IMR-90 (cell line): ENCODE results near the gene DYSF. TPM values are rescaled to one million over a fixed set of nuclear protein-coding genes. Genes with fewer than 3 reads are reported as not detected.

ENCODE experiments used
- ATAC-seq: fragments of 200-7000 bp; cut with Tn5 transposase; 2 replicates; pipeline ENCODE4 v1.9.1; 2020; ENCODE audit warnings: low read depth, mild to moderate bottlenecking, moderate library complexity
- BruUV-seq: library from RNA; stranded (reverse); fragments of 400-500 nt; replicated peaks from 2 replicates; lab custom pipeline; 2021; lab: Mats Ljungman, UMichigan
- CTCF ChIA-PET: fragments of 300-600 bp; formaldehyde crosslinking; extraction: SDS; loops from one replicate; lab custom pipeline; 2021; ENCODE audit warnings: antibody characterized with exemption; lab: Yijun Ruan, JAX
- POLR2A ChIA-PET: fragments of 300-600 bp; sonication (Branson Sonifier 250); formaldehyde crosslinking; loops from one replicate; lab custom pipeline; 2022; ENCODE audit warnings: antibody characterized with exemption; ENCODE audit not compliant: unreplicated experiment; lab: Charles Lee
- DNase-seq: peaks from one replicate; pipeline ENCODE4 v3.0.0; 2013
- H2AFZ ChIP-seq: replicated peaks from 2 replicates; pipeline ENCODE3; 2013; ENCODE audit warnings: low read length, mild to moderate bottlenecking; ENCODE audit not compliant: poor library complexity
- H2AK5ac ChIP-seq: 2 replicates; pipeline ENCODE4 v1.6.1; 2013; ENCODE audit warnings: low read depth, low read length, inconsistent platforms
- H2AK9ac ChIP-seq: replicated peaks from 2 replicates; pipeline ENCODE3; 2013; ENCODE audit warnings: mild to moderate bottlenecking, low read depth, low read length, moderate library complexity; ENCODE audit not compliant: poor library complexity
- H2BK120ac ChIP-seq: 2 replicates; pipeline ENCODE4 v1.6.1; 2013; ENCODE audit warnings: low read depth, low read length, inconsistent platforms
- H2BK15ac ChIP-seq: 3 replicates; pipeline ENCODE4 v1.6.1; 2013; ENCODE audit warnings: low read depth, low read length, inconsistent platforms
- H2BK20ac ChIP-seq: 2 replicates; pipeline ENCODE4 v1.6.1; 2013; ENCODE audit warnings: low read depth, mild to moderate bottlenecking, inconsistent platforms, low read length, moderate library complexity
- H2BK5ac ChIP-seq: 2 replicates; pipeline ENCODE4 v1.6.1; 2013; ENCODE audit warnings: mild to moderate bottlenecking, low read depth, low read length, inconsistent platforms; ENCODE audit not compliant: poor library complexity, severe bottlenecking
- H3K14ac ChIP-seq: replicated peaks from 2 replicates; pipeline ENCODE4 v1.6.1; 2013; ENCODE audit warnings: low read depth, low read length, inconsistent platforms
- H3K18ac ChIP-seq: 2 replicates; pipeline ENCODE4 v1.6.1; 2013; ENCODE audit warnings: low read depth, low read length, control low read depth
- H3K23ac ChIP-seq: 2 replicates; pipeline ENCODE4 v1.6.1; 2013; ENCODE audit warnings: low read depth, low read length, inconsistent platforms
- H3K27ac ChIP-seq: 2 replicates; pipeline ENCODE4 v1.5.1; 2013; ENCODE audit warnings: mild to moderate bottlenecking, control low read depth, low read length; ENCODE audit not compliant: insufficient read depth
- H3K27me3 ChIP-seq: 2 replicates; pipeline ENCODE4 v1.6.1; 2013; ENCODE audit warnings: low read length; ENCODE audit not compliant: control insufficient read depth, insufficient read depth
- H3K36me3 ChIP-seq: 2 replicates; pipeline ENCODE4 v1.6.1; 2013; ENCODE audit warnings: low read length, mixed read lengths; ENCODE audit not compliant: control insufficient read depth, insufficient read depth
- H3K4ac ChIP-seq: 2 replicates; pipeline ENCODE4 v1.6.1; 2013; ENCODE audit warnings: low read depth, low read length, inconsistent platforms
- H3K4me1 ChIP-seq: 2 replicates; pipeline ENCODE4 v1.6.1; 2013; ENCODE audit warnings: low read length, mixed read lengths; ENCODE audit not compliant: control insufficient read depth, insufficient read depth
- H3K4me2 ChIP-seq: 2 replicates; pipeline ENCODE4 v1.6.1; 2013; ENCODE audit warnings: low read depth, mild to moderate bottlenecking, control low read depth, low read length, moderate library complexity
- H3K4me3 ChIP-seq: 2 replicates; pipeline ENCODE4 v1.5.1; 2013; ENCODE audit warnings: low read depth, mild to moderate bottlenecking, control low read depth, low read length, moderate library complexity; ENCODE audit not compliant: insufficient read depth
- H3K56ac ChIP-seq: 2 replicates; pipeline ENCODE4 v1.6.1; 2013; ENCODE audit warnings: low read length, inconsistent platforms; ENCODE audit not compliant: insufficient read depth; ENCODE audit errors: extremely low read depth
- H3K79me1 ChIP-seq, 2 experiments: 2 replicates each; pipeline ENCODE4 v1.6.1; 2013; ENCODE audit warnings: low read length in 2 of 2, inconsistent platforms in 1 of 2, low read depth in 1 of 2
- H3K9ac ChIP-seq: 2 replicates; pipeline ENCODE4 v1.6.1; 2013; ENCODE audit warnings: low read depth, low read length, control low read depth
- H3K9me1 ChIP-seq: 2 replicates; pipeline ENCODE4 v1.6.1; 2013; ENCODE audit warnings: low read length, inconsistent platforms; ENCODE audit not compliant: insufficient read depth
- H3K9me3 ChIP-seq: 2 replicates; pipeline ENCODE4 v1.6.1; 2013; ENCODE audit warnings: low read length; ENCODE audit not compliant: control insufficient read depth, insufficient read depth
- H4K20me1 ChIP-seq: 2 replicates; pipeline ENCODE4 v1.6.1; 2013; ENCODE audit warnings: low read length, inconsistent platforms; ENCODE audit not compliant: insufficient read depth
- H4K5ac ChIP-seq: 2 replicates; pipeline ENCODE4 v1.6.1; 2013; ENCODE audit warnings: mild to moderate bottlenecking, low read depth, low read length, control low read depth
- H4K8ac ChIP-seq, 2 experiments: 2 replicates each; pipeline ENCODE4 v1.6.1; 2013; ENCODE audit warnings: low read depth in 2 of 2, low read length in 2 of 2, control low read depth in 1 of 2, inconsistent platforms in 1 of 2
- H4K91ac ChIP-seq: 2 replicates; pipeline ENCODE4 v1.6.1; 2013; ENCODE audit warnings: low read depth, low read length, inconsistent platforms; ENCODE audit not compliant: insufficient read depth
- BHLHE40 ChIP-seq: fragments of 150-350 bp; IDR thresholded peaks from 2 replicates; pipeline ENCODE4 v1.6.1; 2016; ENCODE audit warnings: mild to moderate bottlenecking, low read depth, low read length
- CHD1 ChIP-seq: IDR thresholded peaks from 2 replicates; pipeline ENCODE4 v1.6.1; 2012; ENCODE audit warnings: low read depth, low read length, improper control_type of control experiment
- FOS ChIP-seq: fragments of 150-350 bp; IDR thresholded peaks from 2 replicates; pipeline ENCODE4 v1.6.1; 2016; ENCODE audit warnings: low read depth, low read length
- MAFK ChIP-seq: IDR thresholded peaks from 2 replicates; pipeline ENCODE4 v1.6.1; 2012; ENCODE audit warnings: low read depth, low read length, improper control_type of control experiment
- MAZ ChIP-seq: IDR thresholded peaks from 2 replicates; pipeline ENCODE4 v1.6.1; 2012; ENCODE audit warnings: low read depth, mild to moderate bottlenecking, low read length, improper control_type of control experiment, moderate library complexity, borderline replicate concordance
- NFE2L2 ChIP-seq: fragments of 150-350 bp; IDR thresholded peaks from 2 replicates; pipeline ENCODE4 v1.6.1; 2016; ENCODE audit warnings: low read depth, mild to moderate bottlenecking, low read length
- POLR2A ChIP-seq: IDR thresholded peaks from 2 replicates; pipeline ENCODE4 v1.6.1; 2012; ENCODE audit warnings: mild to moderate bottlenecking, low read depth, low read length
- RAD21 ChIP-seq: IDR thresholded peaks from 2 replicates; pipeline ENCODE4 v1.6.1; 2012; ENCODE audit warnings: low read length, improper control_type of control experiment
- RFX5 ChIP-seq: IDR thresholded peaks from 2 replicates; pipeline ENCODE4 v1.8.0; 2012; ENCODE audit warnings: low read depth, mild to moderate bottlenecking, low read length, moderate library complexity
- SMC3 ChIP-seq: fragments of 150-350 bp; IDR thresholded peaks from 2 replicates; pipeline ENCODE4 v1.6.1; 2016; ENCODE audit warnings: low read depth, mild to moderate bottlenecking, antibody characterized with exemption, low read length, moderate library complexity
- WGBS, 2 experiments: methylation state at CpG; one replicate each; pipeline versions ENCODE4 v1.1.5 to v1.1.7; 2013; ENCODE audit warnings: missing lambda C conversion rate in 2 of 2; ENCODE audit not compliant: insufficient read length in 1 of 2; ENCODE audit errors: extremely low coverage in 2 of 2; 5-methylcytosine and 5-hydroxymethylcytosine counted together
- dilution Hi-C: fragments of 300-500 bp; cut with HindIII; formaldehyde crosslinking; loops from one replicate; pipeline ENCODE4 v1.14.3; 2018; ENCODE audit warnings: low sequenced_read_pairs; ENCODE audit not compliant: unreplicated experiment
- in situ Hi-C: fragments of 300-500 bp; cut with MboI; formaldehyde crosslinking; loops from 3 replicates; pipeline ENCODE4 v1.14.3; 2019; ENCODE audit warnings: low sequenced_read_pairs, inconsistent platforms, mixed read lengths
- intact Hi-C: fragments of 100-400 bp; cut with micrococcal nuclease; formaldehyde crosslinking; loops from 2 replicates; pipeline ENCODE4 v1.10.0; 2022
- polyA plus RNA-seq, 3 experiments: library from polyadenylated mRNA; depleted of rRNA; stranded (reverse); fragments of >200 nt; gene quantifications; 2 replicates each; pipeline ENCODE4 v1.2.3, GENCODE V29; 2012; ENCODE audit warnings: low replicate concordance in 1 of 3
- total RNA-seq: library from RNA; depleted of rRNA; stranded (reverse); fragments of >200 nt; gene quantifications from 2 replicates; pipeline ENCODE4 v1.2.3, GENCODE V29; 2012
- TF ChIP-seq, protein P1 (sequence below): conservative IDR thresholded peaks from 2 replicates; pipeline ENCODE4 v1.5.1; 2012; ENCODE audit warnings: mild to moderate bottlenecking, low read depth, low read length, improper control_type of control experiment
- TF ChIP-seq, protein P2 (sequence below): fragments of 150-350 bp; IDR thresholded peaks from 2 replicates; pipeline ENCODE4 v1.6.1; 2017; ENCODE audit warnings: mild to moderate bottlenecking, antibody characterized with exemption, low read length, low read depth
- TF ChIP-seq, protein P3 (sequence below): fragments of 150-350 bp; IDR thresholded peaks from 2 replicates; pipeline ENCODE4 v1.6.1; 2016; ENCODE audit warnings: low read depth, mild to moderate bottlenecking, low read length, moderate library complexity, borderline replicate concordance

The DYSF gene
- total and polyA plus RNA-seq, 2 of the 4 experiments (the other 2 are of a cell fraction) = 0.09 to 0.18 TPM

GRCh38 chr2:71451705-71452104 lies 1.7 kb upstream of the DYSF start:
- ATAC-seq (no peak), DNase-seq (no peak)
- no peak overlapping the region for H3K27ac ChIP-seq
- H4K5ac ChIP-seq = no peak overlapping the region
- WGBS, 2 experiments = no CpG with 5 or more reads among the region's 4 CpGs
- H3K79me1 ChIP-seq = no peaks in the 10 kb centered on the region
- peaks cover 2% of the 10 kb centered on the region; the same call in 1 of the 2 replicates for H3K4me1 ChIP-seq
- POLR2A ChIA-PET = no interaction called here
- H2BK15ac ChIP-seq = no peak overlapping the region
- no peak overlapping the region for H3K14ac ChIP-seq
- H3K36me3 ChIP-seq = no peaks in the 10 kb centered on the region
- intact Hi-C loops = no loop called here
- no peak overlapping the region for H2BK5ac ChIP-seq
- no peak overlapping the region for H2AK9ac ChIP-seq
- no peak overlapping the region for H3K4me3 ChIP-seq
- H3K4ac ChIP-seq = no peak overlapping the region
- no peak overlapping the region for H2BK20ac ChIP-seq
- no TSS peak for BruUV-seq
- H3K56ac ChIP-seq = no peak overlapping the region
- H3K23ac ChIP-seq = no peak overlapping the region
- peaks cover 44% of the 10 kb centered on the region for H3K27me3 ChIP-seq
- dilution Hi-C loops = no loop called here
- H3K9me1 ChIP-seq = no peaks in the 10 kb centered on the region
- no peak overlapping the region for H3K9ac ChIP-seq
- no peak overlapping the region for H2AK5ac ChIP-seq
- no peaks in the 10 kb centered on the region for H4K20me1 ChIP-seq
- TF ChIP-seq NFE2L2 (no peak), SMC3 (no peak), FOS (no peak), MAZ (no peak), RFX5 (no peak), RAD21 (no peak), MAFK (no peak), BHLHE40 (no peak), CHD1 (no peak), POLR2A (no peak)
- TF ChIP-seq, protein P1, sequence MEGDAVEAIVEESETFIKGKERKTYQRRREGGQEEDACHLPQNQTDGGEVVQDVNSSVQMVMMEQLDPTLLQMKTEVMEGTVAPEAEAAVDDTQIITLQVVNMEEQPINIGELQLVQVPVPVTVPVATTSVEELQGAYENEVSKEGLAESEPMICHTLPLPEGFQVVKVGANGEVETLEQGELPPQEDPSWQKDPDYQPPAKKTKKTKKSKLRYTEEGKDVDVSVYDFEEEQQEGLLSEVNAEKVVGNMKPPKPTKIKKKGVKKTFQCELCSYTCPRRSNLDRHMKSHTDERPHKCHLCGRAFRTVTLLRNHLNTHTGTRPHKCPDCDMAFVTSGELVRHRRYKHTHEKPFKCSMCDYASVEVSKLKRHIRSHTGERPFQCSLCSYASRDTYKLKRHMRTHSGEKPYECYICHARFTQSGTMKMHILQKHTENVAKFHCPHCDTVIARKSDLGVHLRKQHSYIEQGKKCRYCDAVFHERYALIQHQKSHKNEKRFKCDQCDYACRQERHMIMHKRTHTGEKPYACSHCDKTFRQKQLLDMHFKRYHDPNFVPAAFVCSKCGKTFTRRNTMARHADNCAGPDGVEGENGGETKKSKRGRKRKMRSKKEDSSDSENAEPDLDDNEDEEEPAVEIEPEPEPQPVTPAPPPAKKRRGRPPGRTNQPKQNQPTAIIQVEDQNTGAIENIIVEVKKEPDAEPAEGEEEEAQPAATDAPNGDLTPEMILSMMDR = no peak
- TF ChIP-seq, protein P2, sequence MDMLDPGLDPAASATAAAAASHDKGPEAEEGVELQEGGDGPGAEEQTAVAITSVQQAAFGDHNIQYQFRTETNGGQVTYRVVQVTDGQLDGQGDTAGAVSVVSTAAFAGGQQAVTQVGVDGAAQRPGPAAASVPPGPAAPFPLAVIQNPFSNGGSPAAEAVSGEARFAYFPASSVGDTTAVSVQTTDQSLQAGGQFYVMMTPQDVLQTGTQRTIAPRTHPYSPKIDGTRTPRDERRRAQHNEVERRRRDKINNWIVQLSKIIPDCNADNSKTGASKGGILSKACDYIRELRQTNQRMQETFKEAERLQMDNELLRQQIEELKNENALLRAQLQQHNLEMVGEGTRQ = no peak
- TF ChIP-seq, protein P3, sequence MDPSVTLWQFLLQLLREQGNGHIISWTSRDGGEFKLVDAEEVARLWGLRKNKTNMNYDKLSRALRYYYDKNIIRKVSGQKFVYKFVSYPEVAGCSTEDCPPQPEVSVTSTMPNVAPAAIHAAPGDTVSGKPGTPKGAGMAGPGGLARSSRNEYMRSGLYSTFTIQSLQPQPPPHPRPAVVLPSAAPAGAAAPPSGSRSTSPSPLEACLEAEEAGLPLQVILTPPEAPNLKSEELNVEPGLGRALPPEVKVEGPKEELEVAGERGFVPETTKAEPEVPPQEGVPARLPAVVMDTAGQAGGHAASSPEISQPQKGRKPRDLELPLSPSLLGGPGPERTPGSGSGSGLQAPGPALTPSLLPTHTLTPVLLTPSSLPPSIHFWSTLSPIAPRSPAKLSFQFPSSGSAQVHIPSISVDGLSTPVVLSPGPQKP = no peak
- no peak overlapping the region for H2AFZ ChIP-seq
- in situ Hi-C loops = no loop called here
- no peaks in the 10 kb centered on the region for H3K9me3 ChIP-seq
- H4K91ac ChIP-seq = no peak overlapping the region
- H3K18ac ChIP-seq = no peak overlapping the region
- no peak overlapping the region for H2BK120ac ChIP-seq
- CTCF ChIA-PET = no interaction called here
- H4K8ac ChIP-seq = no peak overlapping the region
- H3K4me2 ChIP-seq = no peak overlapping the region
